Epithelial cell of esophagus (primary cell): ENCODE results near the gene PAX2.

Experiments
- DNase-seq: peaks from one replicate; pipeline ENCODE4 v3.0.0; 2010; ENCODE audit warnings: low read depth
- H3K4me3 ChIP-seq: 2 replicates; pipeline ENCODE4 v1.5.1; 2011; ENCODE audit warnings: mild to moderate bottlenecking, low read length, control low read depth
- CTCF ChIP-seq: IDR thresholded peaks from 2 replicates; pipeline ENCODE4 v1.5.1; 2011; ENCODE audit warnings: low read depth, mild to moderate bottlenecking, low read length, control low read depth, inconsistent platforms; ENCODE audit not compliant: insufficient read depth; ENCODE audit errors: missing control alignments

The PAX2 gene

GRCh38 chr10:100731407-100732240 is 13.8 kb upstream of the PAX2 start:
- no peak for TF ChIP-seq CTCF
- no peak overlapping the region for H3K4me3 ChIP-seq
- DNase-seq: no peak

GRCh38 chr10:100732241-100732596 is 13.2 kb upstream of the PAX2 start:
- H3K4me3 ChIP-seq: no peak overlapping the region
- TF ChIP-seq CTCF: no peak
- no peak for DNase-seq

GRCh38 chr10:100733329-100733728 is 12.1 kb upstream of the PAX2 start:
- DNase-seq: no peak
- no peak for TF ChIP-seq CTCF
- H3K4me3 ChIP-seq: no peak overlapping the region

GRCh38 chr10:100734295-100735086 is 10.9 kb upstream of the PAX2 start:
- DNase-seq: no peak
- no peak for TF ChIP-seq CTCF
- H3K4me3 ChIP-seq: no peak overlapping the region

DNA sequence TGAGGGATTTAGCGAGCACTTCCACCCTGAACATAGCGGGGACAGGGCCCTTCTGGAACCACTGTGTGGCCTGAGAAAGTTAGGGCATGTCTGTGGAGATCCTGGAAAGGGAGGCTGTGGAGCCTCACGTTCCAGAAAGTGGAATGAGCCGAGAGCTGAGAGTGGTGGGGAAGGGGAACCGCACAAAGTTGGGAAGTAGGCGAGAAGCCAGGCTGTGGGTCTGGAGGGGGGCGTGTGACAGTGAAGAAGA is 10.4 kb upstream of the PAX2 start:
- DNase-seq: no peak
- no peak overlapping the region for H3K4me3 ChIP-seq

DNA sequence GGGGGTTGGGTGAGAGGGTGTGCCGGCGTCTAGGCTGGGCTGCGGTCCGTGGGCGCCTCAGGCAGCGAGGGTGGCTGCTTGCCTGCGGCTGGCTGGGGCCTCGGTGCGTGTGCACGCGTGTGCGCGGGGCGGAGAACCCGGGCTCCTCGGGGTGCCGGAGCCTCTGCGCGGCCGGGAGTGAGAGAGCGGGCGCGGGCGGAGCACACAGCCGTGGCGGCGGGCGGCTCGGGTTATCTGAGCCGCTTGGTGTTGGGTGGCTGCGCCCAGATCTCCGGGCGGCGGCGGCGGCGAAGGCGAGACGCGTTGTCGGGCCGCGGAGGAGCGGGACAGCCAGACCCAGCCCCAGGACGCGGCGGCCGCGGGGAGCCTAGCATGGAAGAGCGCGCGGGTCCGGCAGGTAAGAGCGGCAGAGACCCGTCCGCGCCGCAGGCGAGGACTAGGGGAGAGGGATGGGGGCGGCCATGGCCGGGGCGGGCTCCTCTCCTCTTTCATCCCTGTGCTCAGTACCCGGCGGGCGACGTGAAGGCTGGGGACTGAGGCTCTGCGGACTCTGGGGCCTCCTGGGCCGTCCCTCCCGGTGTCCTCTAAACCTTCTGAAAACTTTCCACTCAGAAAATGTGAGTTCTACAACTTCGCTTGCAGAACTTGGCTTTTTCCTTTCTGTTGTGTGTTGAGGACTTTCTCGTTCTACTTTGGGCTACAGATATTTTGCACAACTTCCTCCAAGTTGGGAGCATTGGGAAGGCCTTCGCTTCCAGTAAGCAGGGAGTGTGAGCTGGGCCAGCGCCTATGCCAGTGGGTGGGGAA is 9.8 kb upstream of the PAX2 start:
- no peak for DNase-seq
- no peak for TF ChIP-seq CTCF
- no peak overlapping the region for H3K4me3 ChIP-seq

More for the DNA sequence above, 10.4 kb upstream of the PAX2 start:
- TF ChIP-seq CTCF: no peak
